Measurements from ENCODE around the gene RPP21.
A peak's percentile ranks its signal among the peaks of the same experiment; 100 is the strongest.

The RPP21 gene

GRCh38 chr6:30326526-30327231, 18.3 kb upstream of the RPP21 start, which contains the start of gene TRIM39:
Gene TRIM39 (plus strand): TSS chr6:30326927. CDS start chr6:30329318, 2,391 bp downstream.
- H3K36me3 ChIP-seq (ENCODE audit: insufficient read depth, low read length), result peaks cover 41% of the 10 kb centered on the region

GRCh38 chr6:30327232-30327746, 17.7 kb upstream of the RPP21 start:
- H3K27ac ChIP-seq (ENCODE audit: low read depth, low read length, poor library complexity, severe bottlenecking), result peak overlapping the region; percentile 22
- H3K9me2 ChIP-seq (ENCODE audit: low read depth, low read length), result no peaks in the 10 kb centered on the region
- no peaks in the 10 kb centered on the region for H3K9me3 ChIP-seq (ENCODE audit: low read length)
- H3K36me3 ChIP-seq (ENCODE audit: insufficient read depth, low read length), result peaks cover 41% of the 10 kb centered on the region
- TF ChIP-seq CTCF (IDR thresholded peaks at IDR 0.05; ENCODE audit: low read length), result no peak
- no peak for TF ChIP-seq EZH2 (IDR thresholded peaks at IDR 0.05; ENCODE audit: borderline replicate concordance, low read length)
- H3K79me2 ChIP-seq (ENCODE audit: insufficient read depth, low read length), result peaks cover 34% of the 10 kb centered on the region
- H3K27me3 ChIP-seq (ENCODE audit: insufficient read depth, low read length), result no peaks in the 10 kb centered on the region
- no peak overlapping the region for H2AFZ ChIP-seq (ENCODE audit: low read length)
- no peaks in the 10 kb centered on the region for H4K20me1 ChIP-seq (ENCODE audit: insufficient read depth, low read length)
- peak overlapping the region; percentile 80 for H3K4me3 ChIP-seq (ENCODE audit: low read depth, low read length, poor library complexity, severe bottlenecking)
- 0 out of 2 replicates have a peak, but pooled peaks cover 3% of the 10 kb centered on the region for H3F3A ChIP-seq (ENCODE audit: insufficient read depth, low read length)
- H3K9ac ChIP-seq (ENCODE audit: low read length), result peak overlapping the region; percentile 82
- peaks cover 24% of the 10 kb centered on the region for H3K4me1 ChIP-seq (ENCODE audit: insufficient read depth, low read length, severe bottlenecking)
- peak overlapping the region; percentile 96 for H3K4me2 ChIP-seq (ENCODE audit: low read length)

More at GRCh38 chr6:30326526-30327231, 18.3 kb upstream of the RPP21 start, which contains the start of gene TRIM39:
- Histone ChIP-seq H3K27me3 (ENCODE audit: insufficient read depth, low read length) (no peaks in the 10 kb centered on the region), H3F3A (ENCODE audit: insufficient read depth, low read length) (0 out of 2 replicates have a peak, but pooled peaks cover 3% of the 10 kb centered on the region), H2AFZ (ENCODE audit: low read length) (0 out of 2 replicates have a peak within 1 kb of the TSS, but pooled peaks have one; percentile 15), H3K9ac (ENCODE audit: low read length) (peak within 1 kb of the TSS; percentile 82), H3K27ac (ENCODE audit: low read depth, low read length, poor library complexity, severe bottlenecking) (peak within 1 kb of the TSS; percentile 92), H3K4me1 (ENCODE audit: insufficient read depth, low read length, severe bottlenecking) (peaks cover 26% of the 10 kb centered on the region), H3K9me2 (ENCODE audit: low read depth, low read length) (no peaks in the 10 kb centered on the region), H4K20me1 (ENCODE audit: insufficient read depth, low read length) (no peaks in the 10 kb centered on the region), H3K79me2 (ENCODE audit: insufficient read depth, low read length) (peaks cover 40% of the 10 kb centered on the region), H3K9me3 (ENCODE audit: low read length) (no peaks in the 10 kb centered on the region), H3K4me2 (ENCODE audit: low read length) (peak within 1 kb of the TSS; percentile 96), H3K4me3 (ENCODE audit: low read depth, low read length, poor library complexity, severe bottlenecking) (peak within 1 kb of the TSS; percentile 80)
- TF ChIP-seq CTCF (IDR thresholded peaks at IDR 0.05; ENCODE audit: low read length), result no peak
- TF ChIP-seq EZH2 (IDR thresholded peaks at IDR 0.05; ENCODE audit: borderline replicate concordance, low read length), result no peak

- no peaks in the 10 kb centered on the region for H3K27me3 ChIP-seq (ENCODE audit: insufficient read depth, low read length)
Measured at GRCh38 chr6:30328397-30328796, 16.6 kb upstream of the RPP21 start.

More at GRCh38 chr6:30328397-30328796, 16.6 kb upstream of the RPP21 start:
- peaks cover 24% of the 10 kb centered on the region for H3K4me1 ChIP-seq (ENCODE audit: insufficient read depth, low read length, severe bottlenecking)
- 0 out of 2 replicates have a peak, but pooled peaks cover 3% of the 10 kb centered on the region for H3F3A ChIP-seq (ENCODE audit: insufficient read depth, low read length)
- H3K36me3 ChIP-seq (ENCODE audit: insufficient read depth, low read length), result peaks cover 36% of the 10 kb centered on the region; the same call in 1 of the 2 replicates
- H3K9ac ChIP-seq (ENCODE audit: low read length), result no peak overlapping the region
- peaks cover 23% of the 10 kb centered on the region for H3K79me2 ChIP-seq (ENCODE audit: insufficient read depth, low read length)
- no peak overlapping the region for H3K4me2 ChIP-seq (ENCODE audit: low read length)
- H4K20me1 ChIP-seq (ENCODE audit: insufficient read depth, low read length), result no peaks in the 10 kb centered on the region
- TF ChIP-seq EZH2 (IDR thresholded peaks at IDR 0.05; ENCODE audit: borderline replicate concordance, low read length) (no peak), CTCF (IDR thresholded peaks at IDR 0.05; ENCODE audit: low read length) (no peak)
- H3K4me3 ChIP-seq (ENCODE audit: low read depth, low read length, poor library complexity, severe bottlenecking), result no peak overlapping the region
- H3K27ac ChIP-seq (ENCODE audit: low read depth, low read length, poor library complexity, severe bottlenecking), result no peak overlapping the region
- no peaks in the 10 kb centered on the region for H3K9me3 ChIP-seq (ENCODE audit: low read length)
- H3K9me2 ChIP-seq (ENCODE audit: low read depth, low read length), result no peaks in the 10 kb centered on the region
- no peak overlapping the region for H2AFZ ChIP-seq (ENCODE audit: low read length)
